Measurements from ENCODE around the gene OPTC.
A peak's percentile ranks its signal among the peaks of the same experiment; 100 is the strongest.

Gene OPTC

DNA sequence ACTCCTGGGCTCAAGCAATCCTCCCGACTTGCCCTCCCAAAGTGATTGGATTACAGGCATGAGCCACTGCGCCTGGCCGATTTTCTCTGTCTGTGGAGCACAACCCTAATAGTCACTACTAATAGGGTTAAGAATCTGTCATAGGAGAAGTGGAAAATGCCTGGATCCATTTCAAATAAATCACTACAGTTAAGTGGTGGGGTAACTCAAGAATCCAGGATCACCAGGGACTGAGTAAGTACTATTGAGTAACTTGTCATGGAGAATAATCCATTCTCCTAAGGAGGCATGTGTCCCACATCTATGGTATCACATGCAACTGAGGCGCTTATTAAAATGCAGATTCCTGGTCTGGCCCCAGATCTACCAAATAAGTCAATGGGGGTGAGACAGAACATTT is 53.2 kb downstream of the OPTC start:
- Histone ChIP-seq H3K9me3 (ENCODE audit: control insufficient read depth, insufficient read depth, low read depth, low read length) (no peaks in the 10 kb centered on the region), H3K4me3 (ENCODE audit: low read depth, low read length) (no peak overlapping the region), H3K27ac (ENCODE audit: extremely low read depth, low read depth, low read length) (no peak overlapping the region; the same call in 1 of the 2 replicates), H3K36me3 (ENCODE audit: control insufficient read depth in 2 of 2, insufficient read depth in 1 of 2, low read length in 2 of 2) (no peaks in the 10 kb centered on the region), H3K4me1 (ENCODE audit: control insufficient read depth, insufficient read depth, low read length) (peaks cover 16% of the 10 kb centered on the region)
- ChIA-PET POLR2A (interaction anchor here (0.6 to 1.2 kb wide), 3 partner anchors 43 to 240 kb away, joined by 3 read pairs; partner anchors contain the start of gene ATP2B4), CTCF (no interaction called here)
- TF ChIP-seq KLF7 (tag by site-specific recombination; IDR thresholded peaks at IDR 0.05; ENCODE audit: borderline replicate concordance): no peak
- no peak for TF ChIP-seq ZNF621 (tag by site-specific recombination; IDR thresholded peaks at IDR 0.05)
- TF ChIP-seq ZNF529 (tag by site-specific recombination; IDR thresholded peaks at IDR 0.05; ENCODE audit: insufficient replicate concordance): no peak
- no peak for TF ChIP-seq GLIS1 (tag by site-specific recombination; IDR thresholded peaks at IDR 0.05)
- TF ChIP-seq WT1 (tag by site-specific recombination; IDR thresholded peaks at IDR 0.05): no peak
- TF ChIP-seq OSR2 (tag by site-specific recombination; IDR thresholded peaks at IDR 0.05): no peak
- TF ChIP-seq, protein P1, sequence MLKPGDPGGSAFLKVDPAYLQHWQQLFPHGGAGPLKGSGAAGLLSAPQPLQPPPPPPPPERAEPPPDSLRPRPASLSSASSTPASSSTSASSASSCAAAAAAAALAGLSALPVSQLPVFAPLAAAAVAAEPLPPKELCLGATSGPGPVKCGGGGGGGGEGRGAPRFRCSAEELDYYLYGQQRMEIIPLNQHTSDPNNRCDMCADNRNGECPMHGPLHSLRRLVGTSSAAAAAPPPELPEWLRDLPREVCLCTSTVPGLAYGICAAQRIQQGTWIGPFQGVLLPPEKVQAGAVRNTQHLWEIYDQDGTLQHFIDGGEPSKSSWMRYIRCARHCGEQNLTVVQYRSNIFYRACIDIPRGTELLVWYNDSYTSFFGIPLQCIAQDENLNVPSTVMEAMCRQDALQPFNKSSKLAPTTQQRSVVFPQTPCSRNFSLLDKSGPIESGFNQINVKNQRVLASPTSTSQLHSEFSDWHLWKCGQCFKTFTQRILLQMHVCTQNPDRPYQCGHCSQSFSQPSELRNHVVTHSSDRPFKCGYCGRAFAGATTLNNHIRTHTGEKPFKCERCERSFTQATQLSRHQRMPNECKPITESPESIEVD (tag by site-specific recombination; IDR thresholded peaks at IDR 0.05): no peak
- TF ChIP-seq ZNF791 (tag by site-specific recombination; IDR thresholded peaks at IDR 0.05): no peak
- no peak for TF ChIP-seq ZBTB48 (tag by site-specific recombination; IDR thresholded peaks at IDR 0.05)
- TF ChIP-seq ZNF132 (tag by site-specific recombination; IDR thresholded peaks at IDR 0.05; ENCODE audit: borderline replicate concordance): no peak
- TF ChIP-seq ZNF157 (tag by site-specific recombination; IDR thresholded peaks at IDR 0.05): no peak
- no peak for TF ChIP-seq BCL11B (tag by site-specific recombination; IDR thresholded peaks at IDR 0.05; ENCODE audit: low read depth)

DNA sequence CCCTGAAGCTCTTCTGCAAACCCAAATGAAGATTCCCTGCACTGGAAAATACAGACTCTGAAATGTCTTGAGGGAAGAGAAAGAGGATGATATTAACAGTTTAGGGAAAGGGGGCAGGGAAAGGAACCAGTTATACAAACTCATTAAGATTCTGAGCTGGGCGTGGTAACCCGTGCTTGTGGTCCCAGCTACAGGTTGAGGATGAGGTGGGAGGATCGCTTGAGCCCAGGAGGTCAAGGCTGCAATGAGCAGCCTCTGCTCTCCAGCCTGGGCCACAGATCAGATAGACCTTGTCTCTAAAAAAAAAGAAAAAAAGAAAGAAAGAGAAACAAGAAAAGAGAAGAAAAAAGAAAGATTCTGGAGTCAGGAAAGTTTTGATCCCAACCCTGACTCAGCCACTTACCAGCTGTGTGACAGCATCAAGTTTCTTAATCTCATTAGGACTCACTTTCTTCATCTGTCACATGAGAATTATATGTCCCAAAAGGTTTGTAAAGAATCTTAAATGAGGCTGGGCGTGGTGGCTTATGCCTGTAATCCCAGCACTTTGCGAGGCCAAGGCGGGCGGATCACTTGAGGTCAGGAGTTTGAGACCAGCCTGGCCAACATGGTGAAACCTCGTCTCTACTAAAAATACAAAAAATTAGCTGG is 53.9 kb downstream of the OPTC start:
- Histone ChIP-seq H3K27ac (ENCODE audit: extremely low read depth, low read depth, low read length) (no peak overlapping the region; the same call in 1 of the 2 replicates), H3K4me1 (ENCODE audit: control insufficient read depth, insufficient read depth, low read length) (peaks cover 16% of the 10 kb centered on the region), H3K36me3 (ENCODE audit: control insufficient read depth in 2 of 2, insufficient read depth in 1 of 2, low read length in 2 of 2) (no peaks in the 10 kb centered on the region), H3K4me3 (ENCODE audit: low read depth, low read length) (no peak overlapping the region), H3K9me3 (ENCODE audit: control insufficient read depth, insufficient read depth, low read depth, low read length) (no peaks in the 10 kb centered on the region)
- CTCF ChIA-PET: interaction anchor here (0.6 to 0.9 kb wide), 4 partner anchors 25 to 135 kb away, joined by 3 to 5 read pairs (median 4); no protein-coding TSS in a partner anchor
- POLR2A ChIA-PET: interaction anchor here (0.6 to 1.2 kb wide), 3 partner anchors 43 to 240 kb away, joined by 3 read pairs; partner anchors contain the start of gene ATP2B4
- TF ChIP-seq KLF10 (tag by site-specific recombination; IDR thresholded peaks at IDR 0.05): peak; percentile 70; the same call in 1 of the 2 replicates
- peak; percentile 86 for TF ChIP-seq ZNF629 (tag by site-specific recombination; IDR thresholded peaks at IDR 0.05)
- peak; percentile 97 for TF ChIP-seq KLF1 (tag by site-specific recombination; IDR thresholded peaks at IDR 0.05)
- peak; percentile 71 for TF ChIP-seq SP7 (tag by site-specific recombination; IDR thresholded peaks at IDR 0.05)
- peak; percentile 51; the same call in 1 of the 2 replicates for TF ChIP-seq KLF8 (tag by site-specific recombination; IDR thresholded peaks at IDR 0.05)
- peak; percentile 82; the same call in 1 of the 2 replicates for TF ChIP-seq KLF7 (tag by site-specific recombination; IDR thresholded peaks at IDR 0.05; ENCODE audit: borderline replicate concordance)
- TF ChIP-seq SCRT1 (tag by site-specific recombination; IDR thresholded peaks at IDR 0.05; ENCODE audit: borderline replicate concordance): peak; percentile 93
- no peak for TF ChIP-seq ZNF76 (tag by site-specific recombination; IDR thresholded peaks at IDR 0.05; ENCODE audit: borderline replicate concordance, low read depth)
- TF ChIP-seq, protein P2, sequence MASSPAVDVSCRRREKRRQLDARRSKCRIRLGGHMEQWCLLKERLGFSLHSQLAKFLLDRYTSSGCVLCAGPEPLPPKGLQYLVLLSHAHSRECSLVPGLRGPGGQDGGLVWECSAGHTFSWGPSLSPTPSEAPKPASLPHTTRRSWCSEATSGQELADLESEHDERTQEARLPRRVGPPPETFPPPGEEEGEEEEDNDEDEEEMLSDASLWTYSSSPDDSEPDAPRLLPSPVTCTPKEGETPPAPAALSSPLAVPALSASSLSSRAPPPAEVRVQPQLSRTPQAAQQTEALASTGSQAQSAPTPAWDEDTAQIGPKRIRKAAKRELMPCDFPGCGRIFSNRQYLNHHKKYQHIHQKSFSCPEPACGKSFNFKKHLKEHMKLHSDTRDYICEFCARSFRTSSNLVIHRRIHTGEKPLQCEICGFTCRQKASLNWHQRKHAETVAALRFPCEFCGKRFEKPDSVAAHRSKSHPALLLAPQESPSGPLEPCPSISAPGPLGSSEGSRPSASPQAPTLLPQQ (tag by site-specific recombination; IDR thresholded peaks at IDR 0.05): peak; percentile 64
- peak; percentile 62 for TF ChIP-seq WT1 (tag by site-specific recombination; IDR thresholded peaks at IDR 0.05)
- TF ChIP-seq, protein P3, sequence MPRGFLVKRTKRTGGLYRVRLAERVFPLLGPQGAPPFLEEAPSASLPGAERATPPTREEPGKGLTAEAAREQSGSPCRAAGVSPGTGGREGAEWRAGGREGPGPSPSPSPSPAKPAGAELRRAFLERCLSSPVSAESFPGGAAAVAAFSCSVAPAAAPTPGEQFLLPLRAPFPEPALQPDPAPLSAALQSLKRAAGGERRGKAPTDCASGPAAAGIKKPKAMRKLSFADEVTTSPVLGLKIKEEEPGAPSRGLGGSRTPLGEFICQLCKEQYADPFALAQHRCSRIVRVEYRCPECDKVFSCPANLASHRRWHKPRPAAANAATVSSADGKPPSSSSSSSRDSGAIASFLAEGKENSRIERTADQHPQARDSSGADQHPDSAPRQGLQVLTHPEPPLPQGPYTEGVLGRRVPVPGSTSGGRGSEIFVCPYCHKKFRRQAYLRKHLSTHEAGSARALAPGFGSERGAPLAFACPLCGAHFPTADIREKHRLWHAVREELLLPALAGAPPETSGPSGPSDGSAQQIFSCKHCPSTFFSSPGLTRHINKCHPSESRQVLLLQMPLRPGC (tag by site-specific recombination; IDR thresholded peaks at IDR 0.05): peak; percentile 68
- TF ChIP-seq, protein P1 (tag by site-specific recombination; IDR thresholded peaks at IDR 0.05): peak; percentile 68
- TF ChIP-seq ZNF10 (tag by site-specific recombination; IDR thresholded peaks at IDR 0.05): peak; percentile 17; the same call in 1 of the 2 replicates
- TF ChIP-seq ZNF843 (tag by site-specific recombination; IDR thresholded peaks at IDR 0.05): peak; percentile 51
- TF ChIP-seq ZEB2 (tag by site-specific recombination; IDR thresholded peaks at IDR 0.05): peak; percentile 84
- peak; percentile 53 for TF ChIP-seq ZBTB17 (tag by site-specific recombination; IDR thresholded peaks at IDR 0.05)
- TF ChIP-seq, protein P4, sequence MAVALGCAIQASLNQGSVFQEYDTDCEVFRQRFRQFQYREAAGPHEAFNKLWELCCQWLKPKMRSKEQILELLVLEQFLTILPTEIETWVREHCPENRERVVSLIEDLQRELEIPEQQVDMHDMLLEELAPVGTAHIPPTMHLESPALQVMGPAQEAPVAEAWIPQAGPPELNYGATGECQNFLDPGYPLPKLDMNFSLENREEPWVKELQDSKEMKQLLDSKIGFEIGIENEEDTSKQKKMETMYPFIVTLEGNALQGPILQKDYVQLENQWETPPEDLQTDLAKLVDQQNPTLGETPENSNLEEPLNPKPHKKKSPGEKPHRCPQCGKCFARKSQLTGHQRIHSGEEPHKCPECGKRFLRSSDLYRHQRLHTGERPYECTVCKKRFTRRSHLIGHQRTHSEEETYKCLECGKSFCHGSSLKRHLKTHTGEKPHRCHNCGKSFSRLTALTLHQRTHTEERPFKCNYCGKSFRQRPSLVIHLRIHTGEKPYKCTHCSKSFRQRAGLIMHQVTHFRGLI (tag by site-specific recombination; IDR thresholded peaks at IDR 0.05): peak; percentile 70; the same call in 1 of the 2 replicates
